HG03439 (cell line): Measurements from ENCODE around the gene ADAMTSL3.
"Not testable (repeated sequence)": the region's sequence is repeated elsewhere in the genome, so short reads cannot be mapped to it uniquely, and the experiment has no call there.

ENCODE experiments used
- ATAC-seq: cut with Tn5 transposase; IDR thresholded peaks from one replicate; pipeline ENCODE4 v1.9.1; 2021; ENCODE audit warnings: mild to moderate bottlenecking, moderate library complexity; ENCODE audit not compliant: unreplicated experiment

ADAMTSL3 gene

GRCh38 chr15:84001037-84001436 lies 347.1 kb downstream of the ADAMTSL3 start:
- no peak for ATAC-seq

- ATAC-seq: no peak
These were observed 347.7 kb downstream of the ADAMTSL3 start for GRCh38 chr15:84001655-84002054.

- ATAC-seq: no peak
These were observed 350.0 kb downstream of the ADAMTSL3 start for GRCh38 chr15:84003791-84004503.

- no peak for ATAC-seq
These were observed 352.5 kb downstream of the ADAMTSL3 start for GRCh38 chr15:84006421-84006820.

- no peak for ATAC-seq
These were observed 355.7 kb downstream of the ADAMTSL3 start for GRCh38 chr15:84009616-84010015.

GRCh38 chr15:84010246-84010645 lies 356.3 kb downstream of the ADAMTSL3 start:
- ATAC-seq: no peak

- ATAC-seq: no peak
These were observed 362.4 kb downstream of the ADAMTSL3 start for GRCh38 chr15:84016371-84016770.

GRCh38 chr15:84022516-84022915 lies 368.6 kb downstream of the ADAMTSL3 start:
- no peak for ATAC-seq

GRCh38 chr15:84023636-84024035 lies 369.7 kb downstream of the ADAMTSL3 start:
- no peak for ATAC-seq

- no peak for ATAC-seq
These were observed 380.1 kb downstream of the ADAMTSL3 start for GRCh38 chr15:84033793-84034553.

GRCh38 chr15:84034578-84035398 lies 380.9 kb downstream of the ADAMTSL3 start:
- ATAC-seq: no peak

GRCh38 chr15:84035399-84035766 lies 381.5 kb downstream of the ADAMTSL3 start:
- ATAC-seq: no peak

GRCh38 chr15:84037301-84037700 lies 383.4 kb downstream of the ADAMTSL3 start:
- no peak for ATAC-seq

- ATAC-seq: not testable (repeated sequence)
These were observed 388.6 kb downstream of the ADAMTSL3 start for GRCh38 chr15:84042434-84043056.

GRCh38 chr15:84046064-84046637 lies 392.2 kb downstream of the ADAMTSL3 start:
- no peak for ATAC-seq

- not testable (repeated sequence) for ATAC-seq
These were observed 395.6 kb downstream of the ADAMTSL3 start for GRCh38 chr15:84049480-84049879.

- ATAC-seq: no peak
These were observed 396.2 kb downstream of the ADAMTSL3 start for GRCh38 chr15:84050076-84050475.

- ATAC-seq: not testable (repeated sequence)
These were observed 397.2 kb downstream of the ADAMTSL3 start for GRCh38 chr15:84051146-84051545.

GRCh38 chr15:84054544-84054943 lies 400.6 kb downstream of the ADAMTSL3 start:
- ATAC-seq: not testable (repeated sequence)

GRCh38 chr15:84057714-84058331 lies 403.9 kb downstream of the ADAMTSL3 start:
- ATAC-seq: no peak
